Activated CD4-positive, alpha-beta T cell treated with anti-CD3 and anti-CD28 coated beads, Interleukin-2, amount 50 U/mL, for 4 hours (primary cell): Measurements from ENCODE around the gene BCL2.

Experiments used
- DNase-seq, 2 experiments: peaks; one replicate each; pipeline ENCODE4 v3.0.0-alpha.2; 2020

BCL2 gene

DNA sequence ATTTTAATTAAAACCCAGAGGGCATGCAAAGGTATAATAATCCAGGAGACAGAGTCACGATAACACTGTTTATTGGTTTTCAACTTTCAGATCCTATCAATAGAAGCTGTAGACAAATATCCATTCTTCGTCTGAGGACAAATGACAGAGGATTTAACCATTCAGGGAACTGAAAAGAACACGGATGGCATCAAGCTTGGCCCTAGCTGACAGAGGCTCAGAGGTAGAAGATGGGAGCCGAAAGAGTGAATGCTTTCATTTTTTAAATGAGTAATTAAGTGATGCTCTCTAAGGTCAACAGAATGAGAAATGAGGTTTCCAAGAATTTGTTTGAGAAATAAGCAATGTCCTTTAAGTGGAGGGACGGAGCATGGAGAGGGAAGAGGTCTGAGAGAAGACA lies 62.1 kb downstream of the BCL2 start:
- DNase-seq, result no peak

DNA sequence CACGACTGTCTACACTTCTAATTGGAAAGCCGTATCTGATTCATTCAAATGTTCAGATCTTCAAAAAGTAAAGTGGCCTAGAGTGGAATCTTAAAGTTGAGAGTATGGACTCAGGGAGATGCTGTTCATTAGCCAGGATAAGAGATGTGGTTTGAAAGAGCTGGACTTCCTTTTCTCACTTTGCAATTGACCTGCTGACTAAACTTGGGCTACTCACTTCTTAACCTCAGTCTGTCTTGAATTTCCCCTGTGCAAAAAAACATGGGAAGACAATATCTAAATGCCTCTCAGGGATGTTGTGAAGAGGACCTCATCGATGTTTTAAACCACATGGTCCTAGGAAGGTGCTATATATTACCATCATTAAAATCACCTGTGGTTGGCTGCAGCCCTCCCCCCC lies 64.1 kb downstream of the BCL2 start:
- no peak for DNase-seq

DNA sequence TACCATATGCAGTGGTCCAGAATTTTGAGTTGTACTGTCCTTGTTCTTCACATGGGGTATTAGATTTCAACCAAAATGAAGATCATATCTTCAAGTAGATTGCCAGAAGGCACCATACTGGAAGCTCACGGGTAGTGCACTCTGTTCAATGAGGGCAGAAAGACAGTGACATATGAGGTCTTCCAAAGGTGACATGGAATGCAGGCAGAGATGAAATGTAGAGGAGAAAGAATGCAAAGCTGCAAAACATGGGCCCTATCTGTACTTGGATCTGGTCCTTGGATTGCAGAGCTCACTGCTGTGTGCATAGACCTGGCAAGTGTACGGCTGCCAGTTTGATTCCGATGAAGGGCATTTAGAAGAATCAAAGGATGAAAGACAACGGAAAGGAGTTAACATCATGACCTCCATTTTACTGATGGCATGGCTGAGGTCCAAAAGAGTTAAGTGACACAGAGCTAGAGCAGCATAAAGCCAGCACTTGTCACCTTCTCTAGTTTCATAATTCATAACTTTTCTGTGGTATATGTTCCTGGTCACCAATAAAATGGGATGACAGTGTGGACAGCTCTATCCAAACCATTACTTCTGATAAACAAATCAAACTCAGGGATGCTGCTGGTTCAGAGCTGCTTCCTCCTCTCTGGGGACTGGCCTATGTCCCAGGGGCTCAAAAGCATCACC lies 64.7 kb downstream of the BCL2 start:
- no peak for DNase-seq

DNA sequence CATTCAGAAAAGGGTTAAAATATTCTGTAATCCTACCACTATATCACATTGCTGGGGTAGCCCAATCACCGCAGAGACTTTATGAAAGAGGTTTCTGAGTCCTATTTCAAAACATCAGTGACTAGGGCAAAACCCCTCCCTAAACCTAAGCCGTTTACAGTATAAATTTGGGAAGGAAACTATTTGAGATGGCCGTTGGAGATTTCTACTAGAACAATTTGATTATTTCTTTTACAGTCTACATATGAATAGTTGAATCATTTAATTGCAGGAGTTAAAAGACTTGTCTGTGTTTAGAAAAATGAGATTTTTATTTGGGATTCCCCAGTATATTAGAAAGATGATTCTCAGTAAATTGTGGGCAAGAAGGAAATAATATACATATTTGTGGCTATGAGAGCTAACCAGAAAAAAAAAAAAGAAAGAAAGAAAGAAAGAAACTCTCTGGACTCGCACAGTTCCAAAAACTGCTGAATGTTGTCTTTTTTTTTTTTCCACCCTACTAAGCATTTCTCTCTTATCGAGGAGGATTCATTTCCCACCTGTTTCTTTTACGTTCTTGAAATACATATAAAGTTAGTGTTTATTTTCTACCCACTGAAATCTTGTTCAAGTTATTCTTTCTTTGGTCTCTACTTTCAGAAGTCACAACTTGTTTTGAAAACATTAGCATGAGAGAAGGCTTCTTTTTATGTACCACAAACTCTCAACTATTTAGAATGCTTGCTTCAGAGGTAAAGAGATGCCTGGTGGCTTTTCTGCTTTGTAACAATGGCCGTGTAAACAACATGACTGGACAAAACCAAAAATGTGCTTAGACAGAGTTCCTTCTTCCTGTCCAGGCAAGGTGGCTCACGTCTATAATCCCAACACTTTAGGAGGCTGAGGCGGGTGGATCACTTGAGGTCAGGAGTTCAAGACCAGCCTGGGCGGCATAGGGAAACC lies 65.9 kb downstream of the BCL2 start:
- no peak for DNase-seq

DNA sequence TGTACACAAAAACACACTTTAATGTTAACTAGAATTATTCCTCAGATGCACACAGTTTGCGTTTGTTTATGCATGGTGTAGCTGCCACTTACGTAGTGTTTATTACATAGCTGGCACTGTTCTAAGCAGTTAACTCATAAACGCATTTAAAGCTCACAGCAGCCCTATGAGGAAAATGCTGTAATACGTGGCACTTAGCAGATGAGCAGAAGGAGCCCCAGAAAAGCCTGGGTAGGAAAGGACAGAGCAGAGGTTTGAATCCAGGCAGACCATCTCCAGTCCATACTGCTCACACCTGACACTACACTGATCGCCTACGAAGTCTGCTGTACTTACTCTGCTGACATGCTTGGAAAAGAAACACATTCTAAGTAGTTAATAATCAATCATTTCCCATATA lies 66.6 kb downstream of the BCL2 start:
- no peak for DNase-seq

DNA sequence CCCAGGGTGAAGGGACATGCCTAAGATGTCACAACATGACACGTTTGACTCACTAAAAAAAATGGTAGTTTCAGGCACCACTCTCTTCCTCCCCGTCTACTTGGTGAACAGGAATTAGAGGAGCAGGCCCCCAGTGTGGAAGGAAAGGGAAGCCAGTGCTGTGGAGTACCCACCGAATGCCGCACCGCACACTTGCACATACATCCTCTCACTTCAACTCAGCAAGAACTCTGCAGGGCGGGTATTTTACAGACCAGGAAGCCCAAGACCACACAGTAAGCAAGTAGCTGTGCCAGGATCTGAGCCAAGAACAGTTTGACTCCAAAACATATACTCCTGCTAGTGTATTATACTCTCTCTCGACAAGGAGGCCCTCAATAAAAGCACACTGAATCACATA lies 69.8 kb downstream of the BCL2 start:
- no peak for DNase-seq

DNA sequence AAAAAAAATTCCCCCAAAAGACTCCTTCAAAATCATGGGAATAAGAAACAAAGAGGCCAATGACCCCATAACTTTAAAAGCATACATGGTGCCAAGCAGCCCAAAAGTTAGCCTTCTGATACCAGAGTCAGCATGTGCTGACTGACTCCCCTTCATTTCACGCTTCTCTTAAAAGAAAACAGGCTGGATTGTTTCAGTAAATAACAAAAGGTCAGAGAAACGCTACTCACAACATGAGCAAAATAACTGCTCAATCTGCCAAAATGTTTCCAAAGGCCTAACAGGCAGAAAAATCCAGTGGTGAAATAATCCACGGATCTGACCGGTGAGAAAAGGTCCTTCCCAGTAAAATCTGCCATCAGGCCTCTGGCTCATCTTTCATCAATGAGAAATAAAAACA lies 71.6 kb downstream of the BCL2 start:
- DNase-seq, result no peak

DNA sequence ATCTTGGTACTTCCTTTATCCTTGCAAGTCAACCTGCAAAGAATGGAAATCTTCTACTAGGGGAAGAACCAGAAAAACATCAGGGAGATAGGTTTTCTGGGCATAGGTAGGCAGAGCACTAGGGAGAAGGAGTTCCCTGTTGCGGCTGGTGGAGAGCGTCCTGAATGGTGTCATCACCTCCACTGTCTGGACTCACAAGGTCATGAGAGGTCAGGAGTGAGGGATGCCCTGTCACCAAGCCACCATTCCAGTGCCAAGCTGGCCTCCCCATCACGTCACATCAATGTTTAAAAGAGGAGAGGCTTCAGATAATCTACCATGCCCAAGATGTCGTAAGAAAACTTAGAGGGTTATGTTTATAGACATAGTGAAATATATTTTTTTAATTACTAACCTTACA lies 72.1 kb downstream of the BCL2 start:
- DNase-seq, result no peak

DNA sequence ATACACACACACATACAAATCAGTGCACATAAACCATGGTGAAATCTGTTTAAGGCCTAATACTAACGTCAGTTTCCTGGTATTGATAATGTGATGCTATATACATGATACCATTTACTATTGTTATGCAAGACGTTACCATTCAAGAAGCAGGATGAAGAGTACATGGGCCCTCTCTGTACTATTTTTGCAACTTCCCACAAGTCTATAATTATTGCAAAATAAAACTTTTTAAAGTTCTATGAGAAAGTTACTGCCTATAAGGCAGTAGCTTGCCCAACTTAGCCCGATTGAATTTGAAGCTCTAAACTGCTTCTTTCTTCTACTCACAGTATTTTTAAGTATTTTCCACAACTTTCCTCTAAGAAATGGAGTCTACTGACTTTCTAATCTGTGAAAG lies 74.0 kb downstream of the BCL2 start:
- no peak for DNase-seq

DNA sequence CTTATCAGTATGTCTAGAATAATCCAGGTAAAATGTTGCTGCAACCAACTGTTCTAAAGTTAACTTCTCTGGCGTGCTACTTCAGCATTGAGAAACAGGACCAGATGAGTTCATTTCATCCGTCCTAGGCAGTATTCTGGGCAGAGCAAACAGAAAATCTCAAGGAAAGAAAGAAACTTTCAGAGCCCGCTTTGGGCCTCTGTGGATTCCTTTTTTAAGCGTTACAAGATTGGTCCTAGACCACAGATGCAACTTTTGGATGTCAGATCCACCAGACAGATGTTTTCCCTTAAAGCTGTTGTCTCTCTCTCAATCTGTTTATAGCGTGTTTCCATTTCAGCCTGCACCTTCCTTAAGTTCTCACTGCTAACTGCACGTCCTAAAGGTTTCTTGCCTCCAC lies 75.0 kb downstream of the BCL2 start:
- DNase-seq, result no peak

DNA sequence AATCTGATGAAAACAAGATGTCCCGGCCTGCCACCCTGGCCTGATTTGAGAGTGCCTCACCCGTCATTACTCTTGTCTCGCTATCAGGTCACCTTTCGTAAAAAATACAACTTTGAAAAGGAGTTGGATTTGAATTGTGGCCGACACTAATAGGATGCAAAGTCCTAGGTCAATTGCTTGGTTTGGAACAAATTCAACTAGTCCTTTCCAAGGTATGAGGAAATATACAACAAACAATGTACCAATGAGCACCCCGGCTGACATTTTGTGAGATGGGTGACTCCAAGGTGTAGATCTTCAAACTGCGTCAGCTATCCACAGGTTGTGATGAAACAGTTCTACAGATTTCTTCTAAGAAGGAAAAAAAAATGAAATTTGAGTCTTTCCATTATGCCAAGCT lies 77.8 kb downstream of the BCL2 start:
- DNase-seq, result no peak

DNA sequence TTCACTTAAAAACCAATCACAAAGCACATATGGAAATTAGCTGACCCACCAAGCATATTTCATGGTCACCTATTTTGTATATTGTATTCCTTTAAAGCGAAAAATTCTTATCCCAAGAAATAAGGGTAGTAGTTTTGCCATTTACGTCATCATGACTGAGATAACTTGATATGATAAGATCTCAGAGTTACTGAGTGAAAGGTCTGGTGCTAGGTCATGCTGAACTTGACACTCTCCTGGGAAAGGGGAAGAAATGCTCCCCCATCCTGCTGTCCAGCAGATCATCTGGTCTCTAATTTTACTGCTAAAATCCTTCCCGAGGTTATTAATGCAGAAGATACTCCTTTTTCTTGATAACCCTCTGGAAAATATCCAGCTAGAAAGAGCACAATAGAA lies 78.3 kb downstream of the BCL2 start:
- DNase-seq, result no peak

DNA sequence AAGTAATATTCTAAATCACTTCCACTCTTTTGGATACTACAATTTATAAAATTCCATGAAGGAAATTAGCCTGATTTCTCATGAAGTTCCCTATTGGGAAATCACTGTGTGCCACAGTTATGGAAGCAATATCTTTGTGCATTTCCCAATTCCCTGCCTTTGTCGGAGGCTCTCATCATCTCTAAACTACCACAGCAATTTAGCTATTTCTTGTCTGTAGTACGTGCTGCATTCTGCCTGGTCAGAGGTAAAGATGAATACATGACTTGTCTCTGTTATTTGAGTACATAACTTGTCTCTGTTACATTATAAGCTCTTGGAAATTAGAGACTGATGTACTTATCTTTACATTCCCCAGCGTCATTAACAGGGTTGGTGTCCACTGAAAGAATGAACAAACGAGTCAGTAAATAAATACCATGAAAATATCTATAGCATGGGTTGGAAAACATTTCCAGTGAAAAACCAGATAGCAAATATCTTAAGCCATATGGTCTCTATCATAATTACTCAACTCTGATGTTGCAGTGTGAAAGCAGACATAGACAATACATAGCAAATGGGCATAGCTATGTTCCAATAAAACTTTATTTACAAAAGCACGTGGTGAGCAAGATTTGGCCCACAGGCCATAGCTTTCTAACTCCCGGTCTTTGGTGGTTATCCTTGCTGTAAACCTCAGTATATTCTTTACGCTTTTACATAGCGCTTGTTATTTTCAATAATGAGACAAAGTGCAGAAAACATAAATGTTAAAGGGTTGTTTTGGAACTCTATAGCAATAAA lies 78.8 kb downstream of the BCL2 start:
- DNase-seq, result no peak

DNA sequence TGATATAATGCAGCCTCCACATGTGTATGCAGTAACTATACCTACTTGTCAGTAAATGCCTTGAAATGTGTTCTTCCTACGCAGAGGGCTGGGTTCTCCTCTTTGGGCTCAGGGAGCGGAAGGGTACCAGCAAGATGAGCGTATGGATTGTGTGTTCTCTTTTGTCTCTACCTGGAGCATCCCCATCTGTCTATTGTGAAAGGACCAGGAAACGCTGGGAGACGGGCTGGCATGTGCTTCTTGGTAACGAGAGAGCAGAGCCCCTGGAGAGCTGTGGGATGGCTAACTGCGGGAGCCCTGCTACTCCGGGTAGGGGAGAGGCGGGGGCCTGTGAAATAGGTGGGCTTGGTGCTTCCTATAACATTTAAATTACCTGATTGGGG lies 80.9 kb downstream of the BCL2 start:
- DNase-seq, result no peak

DNA sequence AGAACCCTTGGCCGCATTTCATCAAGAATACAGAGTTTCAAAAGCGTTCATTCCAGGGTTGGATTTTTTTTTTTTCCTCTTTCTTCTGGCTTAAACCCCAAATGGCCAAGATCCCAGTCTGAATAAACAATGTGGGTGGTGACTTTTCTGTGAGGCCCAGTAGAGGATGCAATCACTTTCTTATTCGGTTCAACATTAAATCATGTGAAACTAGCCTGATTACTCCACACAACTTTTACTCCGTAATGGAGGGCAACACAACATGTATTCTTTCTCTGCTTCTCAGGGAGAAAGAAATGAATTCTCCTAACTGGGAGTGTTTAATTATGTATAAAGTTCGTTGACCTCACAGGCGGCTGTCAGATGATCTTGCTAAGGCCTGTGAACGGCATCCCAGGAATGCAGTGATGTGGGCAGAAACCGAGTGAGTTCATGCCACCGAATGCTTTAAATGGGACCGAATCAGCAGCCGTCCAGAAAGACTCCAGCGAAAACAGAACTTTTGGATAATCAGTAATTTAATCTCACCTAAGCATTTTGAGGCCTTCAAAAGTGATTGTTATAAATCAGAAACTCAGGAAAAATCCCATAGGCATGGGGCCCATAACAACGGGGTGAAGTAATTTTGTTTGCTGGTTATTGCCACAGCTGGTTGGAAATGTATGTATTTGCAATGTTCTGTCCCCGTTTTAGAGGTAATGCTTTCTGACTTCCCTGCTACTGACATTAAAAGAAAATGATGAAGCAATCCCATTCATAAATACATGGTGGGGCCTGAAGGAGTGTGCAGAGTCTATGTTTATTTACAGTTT lies 81.5 kb downstream of the BCL2 start:
- no peak for DNase-seq

DNA sequence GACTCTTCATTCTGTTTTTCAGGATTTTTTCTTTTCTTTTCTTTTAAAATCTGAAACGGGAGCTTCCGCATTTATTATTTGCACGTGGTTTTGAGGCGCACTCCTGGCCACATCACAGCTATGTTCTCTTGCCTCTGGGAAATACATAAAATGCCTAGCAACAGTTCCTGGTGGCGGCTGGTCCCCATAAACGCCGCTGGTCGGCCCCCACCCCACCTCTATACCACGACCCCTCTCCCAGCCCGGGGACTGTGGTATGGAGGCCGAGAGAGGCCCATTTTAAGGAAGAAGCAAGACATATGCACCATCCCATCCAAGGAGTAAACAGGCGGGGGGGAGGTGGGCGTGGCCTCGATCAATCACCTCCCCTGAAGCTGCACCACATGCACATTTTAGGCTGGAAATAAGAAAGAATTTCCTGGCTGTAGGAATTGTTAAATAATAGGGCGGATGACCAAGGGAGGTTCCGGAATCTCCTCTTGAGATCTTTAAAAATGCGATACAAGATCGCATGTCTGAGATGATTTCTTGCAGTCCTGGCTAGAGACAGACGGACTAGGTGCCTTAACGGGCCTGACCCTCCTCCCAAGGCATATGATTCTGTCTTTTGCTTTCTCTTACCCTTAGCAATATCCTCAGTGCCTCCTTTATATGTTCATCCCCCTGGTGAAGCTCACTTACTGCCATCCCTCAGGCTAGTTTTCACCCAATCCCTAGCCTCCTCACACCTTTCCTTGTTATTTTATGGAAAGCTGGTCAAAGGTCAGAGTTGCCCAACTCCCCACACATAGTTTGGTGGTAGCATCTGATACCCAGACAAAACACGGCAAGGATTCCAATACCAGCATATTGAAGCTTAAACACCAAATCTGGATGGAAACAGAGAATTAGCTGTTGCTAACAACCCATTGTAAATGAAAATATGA lies 82.4 kb downstream of the BCL2 start:
- no peak for DNase-seq

DNA sequence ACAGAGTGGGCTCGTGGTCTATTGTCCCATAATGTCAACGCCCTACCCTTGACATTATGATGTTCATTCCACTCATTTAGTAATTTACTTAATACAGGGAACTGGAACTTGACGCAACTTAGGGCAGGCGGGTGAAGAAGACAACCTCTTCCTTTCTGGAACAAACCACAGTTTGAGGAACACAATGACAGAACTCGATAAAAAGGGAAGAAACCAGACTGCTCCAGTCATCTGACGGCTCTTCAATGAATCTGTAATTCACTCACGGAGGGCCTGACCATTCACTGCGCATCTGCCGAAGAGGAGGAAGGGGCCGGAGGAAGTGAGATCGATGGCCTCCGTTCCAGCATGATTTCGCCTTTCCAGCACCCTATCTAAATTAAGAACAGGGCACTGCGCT lies 83.2 kb downstream of the BCL2 start:
- no peak for DNase-seq

DNA sequence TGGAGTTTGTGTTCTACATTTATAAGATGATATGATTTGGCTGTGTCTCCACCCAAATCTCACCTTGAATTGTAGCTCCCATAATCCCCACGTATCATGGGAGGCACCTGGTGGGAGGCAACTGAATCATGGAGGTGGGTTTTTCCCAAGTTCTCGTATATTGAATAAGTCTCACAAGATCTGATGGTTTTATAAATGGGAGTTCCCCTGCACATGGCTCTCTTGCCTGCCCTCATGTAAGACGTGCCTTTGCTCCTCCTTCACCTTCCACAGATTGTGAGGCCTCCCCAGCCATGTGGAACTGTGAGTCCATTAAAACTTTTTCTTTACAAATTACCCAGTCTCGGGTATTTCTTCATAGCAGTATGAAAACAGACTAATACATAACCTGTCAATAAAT lies 83.6 kb downstream of the BCL2 start:
- peak in 1 of 2 experiments; percentile 3 for DNase-seq

DNA sequence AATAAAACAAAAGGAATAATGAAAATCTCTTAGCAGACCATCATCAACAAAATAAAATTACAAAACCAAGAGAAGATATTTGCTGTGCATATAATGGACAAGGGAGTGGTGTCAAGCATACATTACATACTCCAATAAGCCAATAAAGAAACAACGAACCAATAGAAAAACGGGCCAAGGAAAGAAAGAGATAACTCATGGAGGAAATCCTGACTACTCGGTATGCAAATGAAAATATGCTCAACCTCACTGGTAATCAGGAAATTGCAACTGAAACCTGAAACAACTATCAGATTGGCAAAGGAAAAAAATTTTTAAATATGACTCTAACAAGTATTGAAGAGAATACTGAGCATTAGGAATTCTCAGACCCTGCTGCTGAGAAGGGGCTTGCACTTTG lies 84.7 kb downstream of the BCL2 start:
- DNase-seq, result no peak

DNA sequence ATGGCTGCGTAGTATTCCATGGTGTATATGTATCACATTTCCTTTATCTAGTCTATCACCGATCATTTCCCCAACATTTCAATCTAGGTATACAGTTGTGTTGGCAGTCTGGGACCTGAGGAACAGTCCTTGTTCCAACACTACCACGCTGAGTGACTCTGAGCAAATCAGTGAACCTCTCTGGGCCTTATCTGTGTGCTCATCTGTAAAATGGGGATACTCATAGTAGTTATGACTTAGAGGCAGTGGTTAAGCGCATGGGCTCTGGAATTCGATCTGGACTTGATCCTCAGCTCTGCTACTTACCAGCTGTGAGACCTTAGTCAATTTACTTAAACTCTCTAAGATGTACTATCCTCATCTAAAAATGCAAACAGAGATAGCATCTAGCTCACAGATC lies 85.1 kb downstream of the BCL2 start:
- no peak for DNase-seq

DNA sequence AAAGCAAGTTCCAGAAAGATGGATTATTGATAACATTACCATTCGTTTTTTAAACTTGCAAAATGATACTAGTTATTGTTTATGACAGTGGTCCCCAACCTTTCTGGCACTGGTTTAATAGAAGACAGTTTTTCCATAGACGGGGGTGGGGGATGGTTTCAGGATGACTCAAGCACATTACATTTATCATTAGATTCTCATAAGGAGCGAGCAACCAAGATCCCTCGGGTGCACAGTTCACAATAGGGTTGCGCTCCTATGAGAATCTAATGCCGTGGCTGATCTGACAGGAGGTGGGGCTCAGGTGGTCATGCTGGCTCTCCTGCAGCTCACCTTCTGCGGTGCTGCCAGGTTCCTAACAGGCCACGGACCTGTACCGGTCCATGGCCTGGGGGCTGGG lies 86.2 kb downstream of the BCL2 start:
- peak; percentile 32 to 49 for DNase-seq

DNA sequence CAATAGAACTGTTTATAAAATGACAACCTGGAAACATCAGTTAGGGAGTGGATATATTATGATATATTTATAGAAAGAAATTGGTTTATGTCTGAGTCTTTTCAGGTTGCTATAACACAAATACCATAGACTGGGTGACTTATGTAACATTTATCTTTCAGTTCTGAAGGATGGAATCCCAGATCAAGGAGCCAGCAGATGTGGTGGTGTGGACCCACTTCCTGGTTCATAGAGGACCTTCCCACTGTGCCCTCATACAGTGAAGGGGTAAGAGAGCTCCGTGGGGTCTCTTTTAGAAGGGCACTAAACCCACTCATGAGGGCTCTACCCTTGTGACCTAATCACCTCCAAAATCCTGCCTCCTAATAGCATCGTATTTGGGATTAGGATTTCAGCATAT lies 86.7 kb downstream of the BCL2 start:
- no peak for DNase-seq
